Effector CD8-positive, alpha-beta T cell (primary cell): ENCODE results near the gene PPT1.
"Not testable (repeated sequence)": the region's sequence is repeated elsewhere in the genome, so short reads cannot be mapped to it uniquely, and the experiment has no call there.

ENCODE experiments used
- DNase-seq: peaks from one replicate; lab custom pipeline; 2025; lab: John Stamatoyannopoulos, UW

Gene PPT1

DNA sequence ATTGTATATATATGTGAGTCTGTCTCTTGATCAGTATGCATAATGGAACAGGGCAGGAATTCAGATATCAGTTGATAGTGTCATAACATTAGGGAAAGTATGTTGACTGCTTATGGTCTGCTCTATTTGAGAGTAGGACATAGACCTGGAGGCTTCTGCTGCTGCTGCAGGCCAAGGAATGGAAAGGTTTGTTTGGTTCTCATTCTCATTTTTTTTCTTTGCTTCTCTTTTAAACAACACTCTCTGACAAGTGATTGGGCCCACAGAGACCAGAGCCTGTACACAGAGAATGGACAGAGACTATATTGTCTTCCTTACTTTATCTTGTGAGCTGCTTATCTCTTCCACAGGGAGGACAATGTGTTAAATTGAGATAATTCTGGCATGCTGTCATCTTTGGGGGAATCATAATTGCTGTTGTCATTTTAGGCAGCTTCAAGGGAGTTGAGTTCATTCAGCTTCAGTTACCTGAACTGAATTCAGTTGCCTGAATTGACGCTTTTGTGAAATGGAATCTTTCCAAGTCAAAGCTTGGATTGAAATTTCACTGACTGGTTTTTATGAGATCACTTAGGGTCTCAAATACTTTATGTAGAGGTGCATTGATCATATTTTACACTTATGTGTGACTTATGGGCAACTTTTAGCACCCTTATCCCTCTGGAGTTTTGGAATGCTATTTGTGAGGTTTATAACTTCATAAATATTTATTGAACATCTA, 39.6 kb downstream of the PPT1 start:
- no peak for DNase-seq

DNA sequence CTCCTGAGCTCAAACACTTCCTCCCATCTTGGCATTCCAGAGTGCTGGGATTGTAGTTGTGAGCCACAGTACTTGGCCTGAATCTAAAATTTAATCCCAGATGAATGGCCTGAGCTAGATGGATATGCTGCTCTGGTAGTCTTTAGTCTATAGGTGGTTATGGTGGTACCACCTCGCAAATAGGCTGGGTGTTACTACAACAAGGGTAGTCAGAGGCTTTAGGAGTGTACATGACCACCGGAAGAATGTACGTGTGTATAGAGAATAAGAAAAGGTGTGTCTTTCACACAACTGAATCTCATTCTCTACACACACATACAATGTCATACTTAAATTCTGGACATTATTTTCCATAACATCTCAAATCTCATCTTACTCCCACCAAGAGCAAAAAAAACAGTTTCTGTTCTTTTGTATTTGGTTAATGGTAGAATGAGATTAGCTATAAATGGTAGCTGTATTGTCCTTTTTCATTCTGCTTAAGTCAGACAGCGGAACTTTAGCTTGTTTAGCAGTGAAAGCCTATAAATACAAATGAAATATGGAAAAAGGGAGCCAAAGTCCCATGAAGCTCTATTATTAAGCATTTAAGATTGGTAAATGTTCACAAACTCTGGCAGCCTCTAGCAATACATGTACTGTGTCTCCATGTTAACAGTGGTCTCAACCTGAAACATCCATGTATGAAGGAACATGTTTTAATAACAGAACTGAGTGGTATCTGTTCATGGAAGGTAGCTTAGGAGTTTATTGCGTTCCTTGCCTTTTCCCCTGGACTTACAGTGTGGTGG, 40.3 kb downstream of the PPT1 start:
- no peak for DNase-seq

DNA sequence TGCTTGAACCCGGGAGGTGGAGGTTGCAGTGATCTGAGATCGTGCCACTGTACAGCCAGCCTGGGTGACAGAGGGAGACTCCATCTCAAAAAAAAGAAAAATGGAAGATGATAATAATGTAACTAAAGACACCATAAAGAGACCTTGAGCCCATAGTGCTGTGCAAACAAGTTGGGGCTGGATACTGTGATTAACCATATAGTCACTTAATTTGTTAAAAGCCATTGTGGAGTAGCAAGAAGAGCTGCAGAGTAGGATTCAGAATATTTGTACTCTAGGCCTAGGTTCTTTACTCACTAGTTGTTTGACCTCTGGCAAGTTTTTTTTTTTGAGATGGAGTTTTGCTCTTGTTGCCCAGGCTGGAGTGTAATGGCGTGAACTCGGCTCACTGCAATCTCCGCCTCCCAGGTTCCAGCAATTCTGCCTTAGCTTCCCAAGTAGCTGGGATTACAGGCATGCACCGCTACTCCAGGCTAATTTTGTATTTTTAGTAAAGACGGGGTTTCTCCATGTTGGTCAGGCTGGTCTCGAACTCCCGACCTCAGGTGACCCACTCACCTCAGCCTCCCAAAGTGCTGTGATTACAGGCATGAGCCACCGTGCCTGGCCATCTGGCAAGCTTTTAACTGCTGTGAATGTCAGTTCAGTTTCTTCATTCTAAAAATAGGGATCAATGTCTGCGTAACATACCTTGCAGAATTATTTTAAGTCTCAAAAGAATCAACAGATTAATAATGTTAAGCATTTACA, 43.7 kb downstream of the PPT1 start:
- DNase-seq = no peak

DNA sequence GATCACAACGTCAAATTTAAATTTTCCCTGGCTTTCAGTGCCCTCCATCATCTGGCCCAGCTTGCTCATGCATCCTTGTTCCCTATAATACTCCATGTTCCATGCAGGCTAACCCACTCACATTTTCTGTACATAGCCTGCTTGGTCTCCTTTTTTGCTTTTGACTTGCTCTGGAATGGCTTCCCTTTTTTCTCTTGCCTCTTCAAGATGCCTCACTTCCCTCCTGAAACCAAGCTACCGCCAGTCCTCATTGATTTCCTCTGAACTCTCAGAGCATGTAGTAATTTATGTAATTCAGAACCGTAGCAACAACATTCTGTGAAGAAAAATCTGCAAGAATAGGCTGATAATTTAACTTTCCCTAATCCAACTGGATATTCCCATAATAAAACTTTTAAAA, 46.2 kb downstream of the PPT1 start:
- DNase-seq = no peak

DNA sequence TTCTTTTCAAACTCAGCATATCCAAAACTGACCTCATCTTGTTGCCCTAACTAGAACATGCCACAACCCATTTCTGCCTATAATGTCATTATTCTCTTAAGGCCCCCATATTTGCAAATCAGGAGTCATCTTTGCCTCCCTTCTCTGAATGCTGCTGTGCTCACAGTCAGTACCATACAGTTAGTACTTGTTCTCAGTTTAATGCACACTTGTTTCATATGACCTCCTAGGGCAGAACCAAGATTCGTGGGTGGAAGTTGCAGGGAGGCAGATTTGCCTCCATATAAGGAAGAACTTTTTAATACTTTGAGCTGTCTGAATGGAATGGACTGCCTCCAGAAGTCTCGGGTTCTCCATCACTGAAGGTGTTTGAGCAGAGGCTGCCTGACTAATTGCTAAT, 47.3 kb downstream of the PPT1 start:
- no peak for DNase-seq

DNA sequence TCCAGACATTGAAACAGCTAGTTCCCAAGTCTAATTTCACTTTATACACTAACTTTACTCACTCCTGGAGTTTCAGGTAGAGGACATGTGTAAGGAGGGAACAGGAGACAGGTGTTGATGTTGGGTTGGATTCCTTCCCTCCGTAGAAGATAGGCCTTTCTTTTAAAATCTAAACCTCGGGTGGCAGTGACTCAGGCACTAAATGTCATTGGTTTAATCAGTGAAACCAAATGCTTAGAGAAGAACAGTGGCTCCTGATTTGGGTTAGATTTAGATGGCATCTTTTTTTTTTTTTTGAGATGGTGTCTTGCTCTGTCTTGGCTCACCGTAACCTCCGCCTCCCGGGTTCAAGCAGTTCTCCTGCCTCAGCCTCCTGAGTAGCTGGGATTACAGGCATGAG, 49.3 kb downstream of the PPT1 start:
- no peak for DNase-seq

DNA sequence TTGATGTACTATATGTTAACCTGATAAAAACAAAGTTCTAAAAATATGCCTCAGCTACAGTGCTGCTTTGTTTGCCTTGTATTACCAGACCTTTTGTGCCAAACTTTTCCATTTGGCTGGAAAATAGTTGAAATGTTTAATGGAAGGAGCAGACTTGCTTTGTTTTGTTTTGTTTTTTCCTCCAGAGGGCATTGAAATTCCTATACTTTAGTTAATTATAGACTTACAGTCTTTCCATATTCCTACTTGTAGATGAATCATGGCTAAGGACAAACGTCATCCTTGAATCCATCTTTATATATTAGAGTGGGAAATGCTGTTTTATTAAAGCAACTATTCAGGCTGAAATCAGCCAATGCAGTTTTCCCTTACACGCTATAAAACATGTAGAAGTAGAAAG, 49.8 kb downstream of the PPT1 start:
- no peak for DNase-seq

DNA sequence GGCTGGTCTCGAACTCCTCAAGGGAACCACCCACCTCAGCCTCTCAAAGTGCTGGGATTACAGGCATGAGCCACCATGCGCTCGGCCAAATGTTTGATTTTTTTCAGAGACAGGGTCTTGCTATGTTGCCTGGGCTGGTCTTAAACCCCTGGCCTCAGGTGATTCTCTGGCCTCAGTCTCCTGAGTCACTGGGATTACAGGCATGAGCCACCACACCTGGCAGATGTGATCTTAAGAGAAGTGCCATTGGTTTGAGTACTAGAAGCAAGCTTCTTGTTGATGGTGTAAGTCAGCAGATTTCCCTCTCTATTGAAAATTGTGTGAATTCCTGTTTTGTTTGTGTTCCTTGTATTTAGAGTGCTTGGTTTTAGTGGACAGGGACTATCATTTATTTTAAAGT, 51.3 kb downstream of the PPT1 start:
- no peak for DNase-seq

DNA sequence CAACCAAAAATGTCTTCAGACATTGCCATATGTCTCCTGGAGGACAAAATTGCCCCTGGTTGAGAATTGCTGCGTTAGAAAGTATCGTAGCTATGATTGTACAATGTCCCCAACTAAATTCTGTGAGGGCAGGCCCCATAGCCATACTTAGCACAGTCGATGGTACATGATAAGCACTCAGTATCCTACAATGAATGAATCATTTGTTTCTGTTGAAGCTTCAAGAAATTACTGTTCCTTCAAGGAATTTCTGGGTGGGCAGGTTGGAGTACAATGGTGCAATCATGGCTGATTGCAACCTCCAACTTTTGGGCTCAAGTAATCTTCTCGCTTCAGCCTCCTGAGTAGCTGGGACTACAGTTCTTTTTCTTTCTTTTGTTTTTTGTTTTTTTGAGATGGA, 51.9 kb downstream of the PPT1 start:
- no peak for DNase-seq

DNA sequence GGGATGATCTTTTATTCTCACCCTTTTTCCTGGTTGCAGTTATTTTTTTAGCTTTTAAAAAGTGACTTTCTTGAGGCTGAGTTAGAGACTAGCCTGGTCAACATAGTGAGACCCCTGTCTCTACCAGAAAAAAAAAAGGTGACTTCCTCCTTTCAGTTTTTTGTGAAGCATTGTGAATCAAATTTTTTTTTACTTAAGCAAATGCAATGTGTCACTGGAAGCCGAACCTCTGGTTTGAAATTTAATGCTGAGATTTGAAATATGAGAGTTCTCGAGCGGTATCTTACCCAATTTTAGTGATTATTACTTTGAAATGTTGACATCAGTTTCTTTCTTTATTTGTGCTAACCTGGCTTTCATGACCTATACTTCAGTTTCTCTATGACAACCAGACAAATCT, 52.9 kb downstream of the PPT1 start:
- DNase-seq = no peak

DNA sequence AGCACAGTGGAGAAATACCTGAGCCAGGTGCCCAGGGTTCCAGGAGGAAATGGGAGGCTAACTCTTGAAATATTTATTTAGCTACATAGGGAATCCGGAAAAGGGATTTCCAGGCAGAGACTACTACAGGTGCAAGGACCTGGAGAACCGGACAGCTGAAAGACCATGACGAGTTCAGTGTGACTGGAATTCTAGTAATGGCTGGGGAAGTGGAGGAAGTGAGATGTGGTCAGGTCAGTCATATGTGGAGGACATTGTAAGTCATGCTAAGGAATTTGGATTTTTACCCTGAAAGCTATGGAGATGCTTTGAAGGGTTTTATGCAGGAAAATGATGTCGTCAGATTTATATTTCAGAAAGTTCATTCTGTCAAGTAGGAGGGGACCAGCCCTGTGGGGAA, 54.7 kb downstream of the PPT1 start:
- no peak for DNase-seq

DNA sequence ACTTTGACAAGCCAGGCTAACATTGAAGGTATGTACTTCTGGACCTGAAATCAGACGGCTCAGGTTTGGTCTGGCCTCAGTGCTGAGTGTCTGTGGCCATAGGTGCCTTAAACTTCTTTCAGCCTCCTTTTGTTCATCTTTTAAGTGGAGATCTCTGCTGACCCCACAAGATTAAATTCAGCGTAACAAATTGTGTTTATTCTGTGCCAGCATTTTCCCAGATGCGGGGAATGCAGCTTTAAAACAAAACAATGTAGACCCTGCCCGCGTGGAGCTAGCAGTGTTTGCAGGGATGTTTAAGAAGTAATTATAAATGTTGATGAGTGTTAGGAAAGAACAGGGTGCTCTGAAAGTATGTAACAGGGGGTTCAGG, 55.6 kb downstream of the PPT1 start:
- DNase-seq = no peak

DNA sequence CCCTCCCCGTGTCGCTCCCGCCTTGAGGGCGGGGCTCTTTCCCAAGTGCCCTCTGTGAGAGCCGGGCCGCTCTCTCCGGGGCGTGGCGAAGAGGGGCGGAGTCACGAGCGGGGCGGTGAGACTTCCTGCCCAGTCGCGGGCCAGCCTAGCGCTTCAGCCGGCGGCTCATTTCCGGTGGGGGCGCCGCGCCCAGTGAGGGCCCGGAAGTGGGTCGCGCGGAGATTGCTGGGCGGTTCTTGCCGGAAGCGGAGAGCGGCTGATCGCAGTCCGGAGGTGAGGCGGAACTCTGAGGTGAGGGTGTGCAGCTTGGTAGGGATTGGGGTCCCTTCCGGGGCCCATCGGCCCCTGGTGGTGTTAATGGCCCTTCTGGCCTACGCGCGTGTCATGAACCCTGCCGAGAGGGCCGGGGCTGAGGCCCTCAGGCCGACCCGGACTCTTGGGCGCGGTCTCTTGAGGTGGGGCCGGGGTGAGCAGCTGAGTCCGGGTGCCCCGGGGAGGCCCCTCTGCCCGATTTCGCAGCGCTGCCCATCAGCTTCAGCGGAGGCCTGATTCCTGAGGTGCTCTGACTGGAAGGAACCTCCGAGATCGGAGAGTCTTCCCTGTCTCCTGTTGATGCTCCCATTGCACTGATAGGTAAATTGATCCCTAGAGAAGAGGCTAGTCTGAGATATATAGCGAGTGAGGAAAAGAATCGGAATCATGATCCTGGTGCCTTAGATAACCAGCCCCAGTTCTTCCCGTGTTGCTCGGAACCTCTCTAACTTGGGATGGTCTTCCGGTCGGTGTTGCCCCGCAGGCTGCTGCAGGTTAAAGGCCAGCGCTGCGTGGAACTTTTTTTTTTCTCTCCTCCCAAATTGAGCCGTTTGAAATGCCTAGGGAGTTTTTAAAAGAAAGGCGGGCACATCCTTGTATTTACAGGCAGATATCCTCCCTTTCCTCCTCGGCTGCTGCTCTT, 56.3 kb downstream of the PPT1 start, which contains the start of gene CAP1:
Gene CAP1, plus strand, starts transcription at position 219 of the 955 bp plus-strand sequence. CDS start 18,618 bp downstream, outside the sequence.
- peak; percentile 99 for DNase-seq

DNA sequence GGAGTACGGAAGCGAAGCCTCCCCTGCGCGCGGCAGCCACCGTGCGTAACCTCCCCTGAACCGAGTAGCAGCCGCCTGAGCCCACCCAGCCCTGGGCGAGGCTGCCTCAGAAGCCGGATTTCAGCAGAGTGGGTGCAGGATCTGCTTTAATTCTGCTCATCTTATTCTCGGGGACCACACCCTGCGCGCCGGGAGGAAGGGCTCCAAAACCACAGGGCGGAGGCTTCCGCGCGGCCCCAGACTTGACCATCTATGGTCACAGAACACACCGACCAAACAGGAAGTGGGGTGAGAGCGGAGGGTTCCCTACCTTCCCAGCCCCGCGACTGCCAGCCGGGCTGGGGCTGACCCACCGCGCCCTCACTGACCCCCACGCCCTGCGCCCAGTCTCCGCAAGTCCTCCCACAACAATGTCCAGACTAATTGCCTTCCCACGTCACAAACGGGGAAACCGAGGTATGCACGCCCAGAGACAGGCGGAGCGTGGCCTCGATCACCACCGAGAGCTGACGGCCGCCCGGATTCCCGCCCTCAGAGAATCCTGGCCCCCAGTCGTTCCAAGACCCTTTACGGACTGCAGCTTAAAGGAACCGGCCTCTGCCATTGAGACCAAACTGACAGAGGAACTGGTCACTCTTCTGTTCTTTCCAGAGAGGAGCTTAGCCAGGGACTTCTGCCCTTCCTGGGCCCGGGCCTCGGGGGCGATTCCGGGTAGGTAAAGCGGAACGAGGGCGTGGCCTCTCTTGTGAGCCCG, 57.1 kb downstream of the PPT1 start:
- peak; percentile 47 for DNase-seq

DNA sequence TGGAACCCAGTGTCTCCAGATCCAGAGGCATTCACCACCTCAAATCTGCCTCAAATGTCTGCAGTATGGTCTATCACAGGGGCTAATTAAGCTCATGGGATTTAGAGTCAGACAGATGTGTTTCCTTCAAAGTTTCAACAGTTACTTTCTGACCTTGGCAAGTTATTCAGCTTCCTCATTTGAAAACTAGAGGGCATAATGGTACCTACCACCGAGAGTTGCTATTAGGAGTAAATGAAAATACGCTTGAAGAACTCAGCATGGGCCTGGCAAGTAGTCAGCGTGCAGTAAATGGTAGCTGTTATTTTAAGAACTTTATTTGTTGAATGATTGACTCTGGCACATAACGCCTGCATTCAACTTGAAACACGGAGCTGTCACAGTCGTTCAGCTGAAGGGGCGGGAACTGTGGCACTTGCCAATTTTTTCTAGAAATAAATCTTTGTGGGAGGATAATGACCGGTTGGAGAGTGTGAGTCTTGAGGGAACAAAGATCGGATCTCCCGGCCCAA, 57.8 kb downstream of the PPT1 start:
- DNase-seq = no peak

DNA sequence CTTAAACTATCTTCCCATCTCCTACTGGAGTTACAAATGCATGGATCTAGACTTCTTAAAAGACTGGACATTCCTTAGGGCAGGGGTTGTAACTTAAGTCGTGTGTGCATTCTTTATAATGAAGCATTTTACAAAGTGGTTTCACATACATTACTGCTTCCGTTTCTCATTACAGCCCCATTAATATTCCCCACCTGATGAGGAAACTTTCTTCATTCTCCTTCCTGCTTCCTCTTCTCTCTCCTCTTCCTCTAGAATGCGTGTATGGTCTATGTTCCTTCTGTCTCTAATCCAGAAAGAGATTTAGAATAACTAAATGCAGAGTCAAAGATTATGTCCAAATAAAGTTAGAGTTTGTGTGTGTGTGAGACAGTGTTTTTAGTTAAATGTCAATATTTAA, 58.4 kb downstream of the PPT1 start:
- no peak for DNase-seq

DNA sequence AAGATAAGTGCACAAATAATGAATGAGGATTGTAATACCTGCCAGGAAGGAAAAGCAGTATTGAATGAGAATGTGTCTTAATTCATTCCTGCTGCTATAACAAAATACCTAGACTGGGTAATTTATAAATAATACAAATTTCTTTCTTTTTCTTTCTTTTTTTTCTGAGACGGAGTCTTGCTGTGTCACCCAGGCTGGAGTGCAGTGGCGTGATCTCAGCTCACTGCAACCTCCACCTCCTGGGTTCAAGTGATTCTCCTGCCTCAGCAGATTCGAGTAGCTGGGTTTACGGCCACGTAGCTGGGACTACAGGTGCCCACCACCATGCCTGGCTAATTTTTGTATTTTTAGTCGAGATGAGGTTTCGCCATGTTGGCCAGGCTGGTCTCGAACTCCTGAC, 59.8 kb downstream of the PPT1 start:
- not testable (repeated sequence) for DNase-seq

DNA sequence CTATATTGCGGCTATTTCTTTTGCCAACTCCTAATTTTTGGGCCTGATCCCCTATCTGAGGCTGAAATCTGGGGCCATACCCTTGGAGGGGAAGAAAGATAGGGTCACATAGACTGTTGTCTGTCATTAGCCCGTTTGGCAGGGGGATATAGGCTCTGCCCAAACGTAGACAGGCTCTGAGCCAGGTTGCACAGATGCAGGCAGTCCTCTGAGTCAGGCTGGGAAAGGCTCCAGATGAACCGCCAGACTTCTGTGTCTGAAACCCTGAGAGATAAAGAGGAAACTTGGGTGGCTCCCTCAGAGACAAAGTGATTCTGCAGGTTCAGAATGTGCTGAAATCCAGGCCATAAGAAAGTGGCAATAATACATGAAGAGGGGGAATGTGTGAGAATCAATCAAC, 60.5 kb downstream of the PPT1 start:
- no peak for DNase-seq

DNA sequence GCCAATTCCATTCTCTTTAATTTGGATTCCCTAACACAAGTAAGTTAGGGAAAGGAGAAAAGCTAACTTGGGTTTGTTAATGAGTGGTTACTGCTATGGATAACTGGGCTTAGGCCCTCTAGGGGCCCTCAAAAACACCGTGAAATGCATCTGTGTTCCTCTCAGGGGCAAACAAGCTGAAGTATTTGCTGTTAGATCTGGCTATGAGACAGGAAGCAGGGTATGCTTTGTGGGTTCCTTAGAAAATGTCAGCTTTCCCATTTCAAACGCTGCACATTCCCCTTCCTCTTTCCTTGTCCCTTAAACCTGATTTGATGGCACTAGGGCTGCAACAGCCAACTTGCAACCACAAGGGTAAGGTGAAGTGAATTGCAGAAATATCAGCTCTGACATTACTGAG, 62.2 kb downstream of the PPT1 start:
- DNase-seq = no peak

DNA sequence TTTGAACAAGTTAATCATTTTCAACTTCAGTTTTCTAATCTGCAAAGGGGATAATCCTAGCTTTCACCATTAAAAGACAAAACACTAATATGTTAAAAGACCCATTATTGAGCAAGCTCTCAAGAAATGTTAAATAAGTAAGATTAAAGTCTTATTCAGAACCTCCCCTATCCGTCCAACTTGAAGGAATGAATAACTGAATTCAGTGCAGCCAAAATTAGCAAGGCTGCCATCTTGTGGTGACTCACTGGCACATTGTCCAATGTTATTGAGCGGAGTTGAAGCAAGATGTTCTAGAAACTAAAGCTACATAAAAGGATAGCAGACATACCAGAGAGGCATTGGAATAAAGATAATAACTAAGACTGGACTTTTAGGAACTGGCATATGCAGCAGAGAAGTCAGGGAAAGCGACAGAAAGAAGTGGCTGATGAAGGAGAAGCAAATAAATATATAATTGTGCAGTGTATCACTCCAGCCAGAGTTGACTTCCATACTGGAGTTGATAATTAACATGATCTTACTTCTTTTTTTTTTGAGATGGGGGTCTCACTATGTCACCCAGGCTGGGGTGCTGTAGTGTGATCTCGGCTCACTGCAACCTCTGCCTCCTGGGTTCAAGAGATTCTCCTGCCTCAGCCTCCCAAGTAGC, 64.7 kb downstream of the PPT1 start:
- DNase-seq = peak; percentile 6
